ENCODE measurements around the gene KIF21B.

Gene KIF21B

DNA sequence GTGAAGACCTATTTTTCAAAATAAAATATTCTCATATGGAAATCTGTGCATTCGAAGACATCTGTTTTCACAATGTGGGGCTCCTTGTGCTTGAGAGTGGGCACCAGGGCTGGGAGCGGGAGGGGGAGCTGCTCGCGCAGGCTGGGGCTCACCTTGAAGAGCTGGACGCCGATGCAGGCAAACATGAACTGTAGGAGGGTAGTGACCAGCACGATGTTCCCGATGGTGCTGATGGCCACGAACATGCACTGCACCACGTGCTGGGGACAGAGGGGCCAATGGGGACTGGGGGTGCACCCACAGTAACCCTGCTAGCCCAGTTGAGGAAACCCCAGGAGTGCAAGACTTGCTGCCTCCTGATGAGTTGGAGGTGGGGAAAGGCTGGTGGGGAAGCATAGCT is 42.2 kb upstream of the KIF21B start:
- no peak for TF ChIP-seq CTCF (IDR thresholded peaks at IDR 0.05; ENCODE audit: low read depth, low read length)
- in situ Hi-C loops (cut with HindIII; ENCODE audit: low sequenced_read_pairs), result no loop called here
- no peak for DNase-seq (ENCODE audit: low read depth, low spot score)
- H3K4me3 ChIP-seq (ENCODE audit: low read depth, low read length), result no peak overlapping the region

GRCh38 chr1:201064806-201065205 is 41.3 kb upstream of the KIF21B start:
- no peak overlapping the region for H3K4me3 ChIP-seq (ENCODE audit: low read depth, low read length)
- in situ Hi-C loops (cut with HindIII; ENCODE audit: low sequenced_read_pairs), result no loop called here
- TF ChIP-seq CTCF (IDR thresholded peaks at IDR 0.05; ENCODE audit: low read depth, low read length), result no peak
- DNase-seq (ENCODE audit: low read depth, low spot score), result no peak

GRCh38 chr1:201063145-201063544 is 39.6 kb upstream of the KIF21B start:
- DNase-seq (ENCODE audit: low read depth, low spot score), result no peak
- no peak overlapping the region for H3K4me3 ChIP-seq (ENCODE audit: low read depth, low read length)
- no peak for TF ChIP-seq CTCF (IDR thresholded peaks at IDR 0.05; ENCODE audit: low read depth, low read length)
- in situ Hi-C loops (cut with HindIII; ENCODE audit: low sequenced_read_pairs), result no loop called here

DNA sequence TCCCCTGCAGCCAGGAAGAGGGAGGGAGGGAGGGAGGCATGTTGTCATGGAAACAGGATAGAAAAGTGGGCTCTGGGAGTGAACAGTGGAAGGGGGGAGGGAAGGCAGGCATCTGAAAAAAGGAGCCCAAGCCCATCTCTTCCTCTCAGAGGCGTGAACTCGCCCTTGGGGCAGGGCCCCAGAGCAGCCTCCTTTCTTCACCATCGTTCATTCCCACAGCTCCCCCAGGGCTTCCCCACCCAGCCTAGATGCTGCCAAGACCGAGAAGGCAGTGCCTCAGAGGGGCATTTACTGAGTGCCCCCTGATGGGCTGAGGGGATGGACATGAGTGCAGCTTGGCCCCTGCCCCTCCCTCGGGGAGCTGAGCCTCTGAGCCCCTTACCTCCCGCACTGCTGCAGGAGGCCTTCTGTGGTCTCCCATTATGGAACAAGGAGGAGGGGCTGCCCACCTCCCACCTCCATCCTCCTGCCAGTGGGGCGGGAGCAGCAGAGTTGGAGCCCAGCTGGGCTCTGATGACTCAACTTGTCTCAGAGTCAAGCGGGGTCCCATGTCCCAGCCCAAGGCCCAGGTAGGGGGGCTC is 39.1 kb upstream of the KIF21B start:
- no peak overlapping the region for H3K4me3 ChIP-seq (ENCODE audit: low read depth, low read length)
- DNase-seq (ENCODE audit: low read depth, low spot score), result no peak
- in situ Hi-C loops (cut with HindIII; ENCODE audit: low sequenced_read_pairs), result no loop called here
- TF ChIP-seq CTCF (IDR thresholded peaks at IDR 0.05; ENCODE audit: low read depth, low read length), result no peak

GRCh38 chr1:201061886-201062285 is 38.4 kb upstream of the KIF21B start:
- TF ChIP-seq CTCF (IDR thresholded peaks at IDR 0.05; ENCODE audit: low read depth, low read length), result no peak
- no peak for DNase-seq (ENCODE audit: low read depth, low spot score)
- in situ Hi-C loops (cut with HindIII; ENCODE audit: low sequenced_read_pairs), result no loop called here
- no peak overlapping the region for H3K4me3 ChIP-seq (ENCODE audit: low read depth, low read length)

- in situ Hi-C loops (cut with HindIII; ENCODE audit: low sequenced_read_pairs), result no loop called here
- no peak for TF ChIP-seq CTCF (IDR thresholded peaks at IDR 0.05; ENCODE audit: low read depth, low read length)
- H3K4me3 ChIP-seq (ENCODE audit: low read depth, low read length), result no peak overlapping the region
- DNase-seq (ENCODE audit: low read depth, low spot score), result no peak
These were observed 37.5 kb upstream of the KIF21B start for GRCh38 chr1:201061049-201061448.

DNA sequence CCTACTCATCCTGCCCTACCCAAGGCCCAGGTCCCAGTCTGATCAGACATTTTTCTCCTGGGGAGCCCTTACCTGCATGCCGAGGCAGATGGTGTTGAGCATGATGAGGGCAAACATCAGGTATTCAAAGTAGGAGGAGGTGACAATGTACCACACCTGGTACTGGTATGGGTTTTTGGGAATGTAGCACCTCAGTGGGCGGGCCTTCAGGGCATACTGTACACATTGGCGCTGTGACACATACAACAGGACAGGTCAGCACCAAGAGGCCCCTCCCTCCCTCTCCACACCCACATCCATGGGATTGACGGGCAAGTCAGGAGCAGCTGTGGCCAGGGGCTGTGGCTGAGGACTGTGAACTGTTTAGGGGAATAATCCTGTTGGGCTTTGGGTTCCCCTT is 37.1 kb upstream of the KIF21B start:
- no peak for DNase-seq (ENCODE audit: low read depth, low spot score)
- no peak overlapping the region for H3K4me3 ChIP-seq (ENCODE audit: low read depth, low read length)
- in situ Hi-C loops (cut with HindIII; ENCODE audit: low sequenced_read_pairs), result no loop called here
- no peak for TF ChIP-seq CTCF (IDR thresholded peaks at IDR 0.05; ENCODE audit: low read depth, low read length)

Data from astrocyte of the spinal cord (primary cell).